ENCODE measurements around the gene SPATA13. TPM values are rescaled to one million over a fixed set of nuclear protein-coding genes. Genes with fewer than 3 reads are reported as not detected.

Gene SPATA13
- total RNA-seq, 1 donor from 2014 or later = 11.4 TPM

DNA sequence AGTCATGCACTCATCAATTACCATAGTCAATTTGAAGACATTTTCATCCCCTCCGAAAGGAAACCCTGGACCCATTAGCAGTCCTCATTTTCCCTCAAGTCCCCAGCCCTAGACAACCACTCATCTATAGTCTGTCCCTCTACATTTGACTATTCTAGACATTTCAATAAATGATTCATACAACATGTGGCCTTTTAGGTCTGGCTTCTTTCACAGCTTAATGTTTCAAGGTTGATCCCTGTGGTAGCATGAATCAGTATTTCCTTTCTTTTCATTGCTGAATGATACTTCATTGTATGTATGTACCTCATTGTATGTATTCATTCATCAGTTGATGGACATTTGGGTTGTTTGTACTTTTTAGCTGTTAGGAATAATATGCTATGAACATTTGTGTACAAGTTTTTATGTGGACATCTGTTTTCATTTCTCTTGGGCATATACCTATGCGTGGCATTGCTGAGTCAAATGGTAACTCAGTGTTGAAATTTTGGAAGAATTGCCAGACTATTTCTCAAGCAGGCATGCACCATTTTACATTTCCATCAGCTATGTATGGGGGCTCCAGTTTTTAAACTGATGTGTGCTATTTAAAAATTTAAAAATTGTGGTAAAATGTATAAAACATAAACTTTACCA, 18.4 kb downstream of the SPATA13 start:
- DNase-seq (ENCODE audit: low spot score) = no peak
- no peaks in the 10 kb centered on the region for H3K27me3 Mint-ChIP-seq (ENCODE audit: unreplicated experiment)
- peaks cover 8% of the 10 kb centered on the region for H3K4me1 Mint-ChIP-seq (ENCODE audit: unreplicated experiment)
- no peak overlapping the region for H3K4me3 Mint-ChIP-seq (ENCODE audit: unreplicated experiment)
- H3K27ac Mint-ChIP-seq (ENCODE audit: unreplicated experiment) = no peak overlapping the region
- peaks cover 4% of the 10 kb centered on the region for H3K36me3 Mint-ChIP-seq (ENCODE audit: low read depth, unreplicated experiment)
- H3K9me3 Mint-ChIP-seq (ENCODE audit: unreplicated experiment) = no peaks in the 10 kb centered on the region
- TF ChIP-seq, protein P1, sequence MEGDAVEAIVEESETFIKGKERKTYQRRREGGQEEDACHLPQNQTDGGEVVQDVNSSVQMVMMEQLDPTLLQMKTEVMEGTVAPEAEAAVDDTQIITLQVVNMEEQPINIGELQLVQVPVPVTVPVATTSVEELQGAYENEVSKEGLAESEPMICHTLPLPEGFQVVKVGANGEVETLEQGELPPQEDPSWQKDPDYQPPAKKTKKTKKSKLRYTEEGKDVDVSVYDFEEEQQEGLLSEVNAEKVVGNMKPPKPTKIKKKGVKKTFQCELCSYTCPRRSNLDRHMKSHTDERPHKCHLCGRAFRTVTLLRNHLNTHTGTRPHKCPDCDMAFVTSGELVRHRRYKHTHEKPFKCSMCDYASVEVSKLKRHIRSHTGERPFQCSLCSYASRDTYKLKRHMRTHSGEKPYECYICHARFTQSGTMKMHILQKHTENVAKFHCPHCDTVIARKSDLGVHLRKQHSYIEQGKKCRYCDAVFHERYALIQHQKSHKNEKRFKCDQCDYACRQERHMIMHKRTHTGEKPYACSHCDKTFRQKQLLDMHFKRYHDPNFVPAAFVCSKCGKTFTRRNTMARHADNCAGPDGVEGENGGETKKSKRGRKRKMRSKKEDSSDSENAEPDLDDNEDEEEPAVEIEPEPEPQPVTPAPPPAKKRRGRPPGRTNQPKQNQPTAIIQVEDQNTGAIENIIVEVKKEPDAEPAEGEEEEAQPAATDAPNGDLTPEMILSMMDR (IDR thresholded peaks at IDR 0.05; ENCODE audit: unreplicated experiment) = no peak

DNA sequence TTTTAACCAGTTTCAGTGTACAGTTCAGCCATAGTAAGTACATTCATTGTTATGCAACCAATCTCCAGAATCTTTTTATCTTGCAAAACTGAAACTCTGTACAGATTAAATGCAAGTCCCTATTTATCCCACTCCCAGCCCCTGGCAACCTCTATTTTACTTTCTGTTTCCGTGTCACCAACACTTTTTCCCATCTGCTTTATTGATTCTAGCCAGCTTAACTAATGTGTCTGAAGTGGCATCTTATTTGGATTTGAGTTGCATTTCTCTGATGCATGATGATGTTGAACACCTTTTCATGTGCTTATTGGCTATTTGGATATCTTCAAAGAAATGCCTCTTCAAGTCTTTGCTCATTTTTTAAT, 18.9 kb downstream of the SPATA13 start:
- TF ChIP-seq, protein P1 (IDR thresholded peaks at IDR 0.05; ENCODE audit: unreplicated experiment) = no peak
- no peak for DNase-seq (ENCODE audit: low spot score)
- Mint-ChIP-seq H3K36me3 (ENCODE audit: low read depth, unreplicated experiment) (peaks cover 4% of the 10 kb centered on the region), H3K4me3 (ENCODE audit: unreplicated experiment) (no peak overlapping the region), H3K4me1 (ENCODE audit: unreplicated experiment) (peaks cover 11% of the 10 kb centered on the region), H3K9me3 (ENCODE audit: unreplicated experiment) (no peaks in the 10 kb centered on the region), H3K27me3 (ENCODE audit: unreplicated experiment) (no peaks in the 10 kb centered on the region), H3K27ac (ENCODE audit: unreplicated experiment) (no peak overlapping the region)

DNA sequence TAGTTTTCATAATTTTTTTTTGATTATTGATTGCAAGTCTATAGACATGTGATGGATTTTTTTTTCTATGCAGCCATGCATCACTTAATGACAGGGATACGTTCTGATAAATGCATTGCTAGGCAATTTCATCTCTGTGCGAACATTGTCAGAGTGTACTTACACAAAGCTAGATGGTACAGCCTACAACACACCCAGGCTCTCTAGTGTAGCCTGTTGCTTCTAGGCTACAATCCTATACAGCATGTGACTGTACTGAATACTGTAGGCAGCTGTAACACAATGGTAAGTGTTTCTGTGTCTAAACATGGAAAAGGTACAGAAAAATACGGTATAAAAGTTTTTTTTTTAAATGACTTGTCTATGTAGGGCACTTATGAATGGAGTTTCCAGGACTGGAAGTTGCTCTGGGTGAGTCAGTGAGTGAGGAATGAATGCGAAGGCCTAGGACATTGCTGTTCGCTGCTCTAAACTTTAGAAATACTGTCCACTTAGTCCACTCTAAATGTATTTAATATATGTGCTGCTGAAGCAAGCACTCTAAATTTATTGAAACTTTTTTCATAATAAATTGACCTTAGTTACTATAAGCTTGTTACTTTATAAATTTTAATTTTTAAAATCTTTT, 20.3 kb downstream of the SPATA13 start:
- peaks cover 4% of the 10 kb centered on the region for H3K36me3 Mint-ChIP-seq (ENCODE audit: low read depth, unreplicated experiment)
- no peak overlapping the region for H3K27ac Mint-ChIP-seq (ENCODE audit: unreplicated experiment)
- H3K9me3 Mint-ChIP-seq (ENCODE audit: unreplicated experiment) = no peaks in the 10 kb centered on the region
- H3K4me1 Mint-ChIP-seq (ENCODE audit: unreplicated experiment) = peaks cover 11% of the 10 kb centered on the region
- TF ChIP-seq, protein P1 (IDR thresholded peaks at IDR 0.05; ENCODE audit: unreplicated experiment) = no peak
- DNase-seq (ENCODE audit: low spot score) = no peak
- H3K4me3 Mint-ChIP-seq (ENCODE audit: unreplicated experiment) = no peak overlapping the region
- no peaks in the 10 kb centered on the region for H3K27me3 Mint-ChIP-seq (ENCODE audit: unreplicated experiment)

DNA sequence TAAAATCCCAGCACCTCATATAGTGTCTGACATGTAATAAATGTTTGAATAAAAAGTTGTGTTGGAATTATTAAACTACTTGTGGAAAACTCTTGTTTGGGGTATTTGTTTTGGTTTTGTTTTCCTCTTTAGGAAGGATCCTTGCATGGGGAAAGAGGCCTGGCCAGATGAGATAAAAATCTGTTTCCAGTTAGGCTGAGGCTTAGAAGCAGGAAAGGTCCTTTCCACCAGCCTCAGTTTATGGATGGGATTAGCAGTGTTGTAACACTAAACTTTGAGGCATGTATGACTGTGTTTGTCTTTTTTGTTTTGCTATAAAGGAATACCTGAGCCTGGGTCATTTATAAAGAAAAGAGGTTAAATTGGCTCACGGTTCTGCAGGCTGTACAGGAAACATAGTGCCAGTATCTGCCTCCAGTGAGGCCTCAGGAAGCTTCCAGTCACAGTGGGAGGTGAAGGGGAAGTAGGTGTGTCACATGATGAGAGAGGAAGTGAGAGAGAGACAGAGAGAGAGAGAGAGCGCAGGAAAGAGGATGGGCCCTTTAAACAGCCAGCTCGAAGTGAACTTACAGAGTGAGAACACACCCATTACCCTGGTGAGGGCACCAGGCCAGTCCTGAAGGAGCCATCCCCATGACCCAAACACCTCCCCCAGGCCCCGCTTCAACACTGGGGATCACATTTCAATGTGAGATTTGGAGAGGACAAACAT, 21.6 kb downstream of the SPATA13 start:
- no peaks in the 10 kb centered on the region for H3K9me3 Mint-ChIP-seq (ENCODE audit: unreplicated experiment)
- H3K27me3 Mint-ChIP-seq (ENCODE audit: unreplicated experiment) = no peaks in the 10 kb centered on the region
- peaks cover 11% of the 10 kb centered on the region for H3K4me1 Mint-ChIP-seq (ENCODE audit: unreplicated experiment)
- peaks cover 4% of the 10 kb centered on the region for H3K36me3 Mint-ChIP-seq (ENCODE audit: low read depth, unreplicated experiment)
- DNase-seq (ENCODE audit: low spot score) = no peak
- TF ChIP-seq, protein P1 (IDR thresholded peaks at IDR 0.05; ENCODE audit: unreplicated experiment) = no peak
- H3K4me3 Mint-ChIP-seq (ENCODE audit: unreplicated experiment) = no peak overlapping the region
- no peak overlapping the region for H3K27ac Mint-ChIP-seq (ENCODE audit: unreplicated experiment)

DNA sequence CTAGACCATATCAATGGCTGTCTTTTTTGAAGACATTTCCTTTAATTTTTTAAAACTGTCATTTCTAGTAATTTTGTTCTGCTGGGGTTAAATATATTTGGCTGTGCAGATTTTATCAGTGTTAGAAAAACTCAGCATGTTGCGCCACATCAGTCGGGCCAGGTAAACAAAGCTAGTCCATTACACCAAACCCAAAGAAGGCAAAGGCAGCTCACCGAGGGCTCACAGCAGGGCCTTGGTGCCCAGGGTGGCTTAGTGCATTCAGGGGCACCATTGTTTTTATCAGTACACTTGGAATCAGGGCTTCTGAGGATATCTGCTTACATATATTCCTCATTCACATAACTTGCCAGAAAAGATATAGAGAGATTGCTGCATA, 22.2 kb downstream of the SPATA13 start:
- peaks cover 4% of the 10 kb centered on the region for H3K36me3 Mint-ChIP-seq (ENCODE audit: low read depth, unreplicated experiment)
- no peaks in the 10 kb centered on the region for H3K9me3 Mint-ChIP-seq (ENCODE audit: unreplicated experiment)
- no peak overlapping the region for H3K4me3 Mint-ChIP-seq (ENCODE audit: unreplicated experiment)
- no peak overlapping the region for H3K27ac Mint-ChIP-seq (ENCODE audit: unreplicated experiment)
- DNase-seq (ENCODE audit: low spot score) = no peak
- H3K27me3 Mint-ChIP-seq (ENCODE audit: unreplicated experiment) = no peaks in the 10 kb centered on the region
- H3K4me1 Mint-ChIP-seq (ENCODE audit: unreplicated experiment) = peaks cover 11% of the 10 kb centered on the region
- TF ChIP-seq, protein P1 (IDR thresholded peaks at IDR 0.05; ENCODE audit: unreplicated experiment) = no peak
